NB4 (cell line): Measurements from ENCODE around the gene CRLF1.

Source experiments
- DNase-seq: peaks from one replicate; pipeline ENCODE4 v3.0.0; 2010; ENCODE audit warnings: low read depth
- H3K4me3 ChIP-seq: one replicate; pipeline ENCODE4 v1.5.1; 2011; ENCODE audit warnings: mild to moderate bottlenecking, low read depth, low read length, moderate library complexity
- CTCF ChIP-seq: IDR thresholded peaks from one replicate; pipeline ENCODE4 v1.5.1; 2012; ENCODE audit warnings: low read depth, low read length
- MAX ChIP-seq: IDR thresholded peaks from 2 replicates; pipeline ENCODE4 v1.6.1; 2011; ENCODE audit warnings: low read depth, low read length
- MYC ChIP-seq: IDR thresholded peaks from 2 replicates; pipeline ENCODE4 v1.6.1; 2011; ENCODE audit warnings: low read depth, low read length
- POLR2A ChIP-seq: IDR thresholded peaks from 2 replicates; pipeline ENCODE4 v1.6.1; 2011; ENCODE audit warnings: mild to moderate bottlenecking; ENCODE audit not compliant: insufficient read length; ENCODE audit errors: extremely low read depth

The CRLF1 gene

GRCh38 chr19:18568367-18568766, 38.2 kb downstream of the CRLF1 start:
- TF ChIP-seq POLR2A (no peak), MAX (no peak), CTCF (no peak), MYC (no peak)
- DNase-seq = no peak
- H3K4me3 ChIP-seq = no peak overlapping the region

- no peak overlapping the region for H3K4me3 ChIP-seq
- TF ChIP-seq MYC (no peak), MAX (no peak), POLR2A (no peak), CTCF (no peak)
- no peak for DNase-seq
Observed at GRCh38 chr19:18566953-18567352, 39.6 kb downstream of the CRLF1 start.

- DNase-seq = no peak
- no peak overlapping the region for H3K4me3 ChIP-seq
- TF ChIP-seq POLR2A (no peak), MAX (no peak), CTCF (no peak), MYC (no peak)
Observed at GRCh38 chr19:18562086-18562485, 44.5 kb downstream of the CRLF1 start.

GRCh38 chr19:18559685-18560084, 46.9 kb downstream of the CRLF1 start:
- H3K4me3 ChIP-seq = no peak overlapping the region
- DNase-seq = no peak
- TF ChIP-seq CTCF (no peak), MYC (no peak), MAX (no peak), POLR2A (no peak)

GRCh38 chr19:18558604-18559003, 48.0 kb downstream of the CRLF1 start:
- TF ChIP-seq MAX = no peak
- TF ChIP-seq CTCF = no peak
- no peak for TF ChIP-seq MYC
- no peak for TF ChIP-seq POLR2A
- DNase-seq = no peak
- peak overlapping the region; percentile 90 for H3K4me3 ChIP-seq

- DNase-seq = no peak
- no peak for TF ChIP-seq MYC
- TF ChIP-seq MAX = no peak
- TF ChIP-seq CTCF = no peak
- no peak for TF ChIP-seq POLR2A
- peak overlapping the region; percentile 90 for H3K4me3 ChIP-seq
Observed at GRCh38 chr19:18558202-18558555, 48.4 kb downstream of the CRLF1 start.
